Hematopoietic multipotent progenitor cell treated with erythropoietin and hydrocortisone succinate and interleukin-3 and kit ligand, for 4 days (in vitro differentiated cells): ENCODE results near the gene SLC38A6.

ENCODE experiments used
- DNase-seq: peaks from one replicate; pipeline ENCODE4 v3.0.0-alpha.2; 2015

SLC38A6 gene

GRCh38 chr14:60980811-60981632 lies at the start of gene SLC38A6, which contains the start of gene TRMT5:
SLC38A6 (plus strand) TSS chr14:60981245; CDS start chr14:60981278, 33 bp downstream.
TRMT5 (minus strand) TSS chr14:60981079; CDS start chr14:60980973, 106 bp downstream.
- DNase-seq: peak; percentile 95

- peak; percentile 69 for DNase-seq
Measured at GRCh38 chr14:60933920-60934655, 47.0 kb upstream of the SLC38A6 start.

DNA sequence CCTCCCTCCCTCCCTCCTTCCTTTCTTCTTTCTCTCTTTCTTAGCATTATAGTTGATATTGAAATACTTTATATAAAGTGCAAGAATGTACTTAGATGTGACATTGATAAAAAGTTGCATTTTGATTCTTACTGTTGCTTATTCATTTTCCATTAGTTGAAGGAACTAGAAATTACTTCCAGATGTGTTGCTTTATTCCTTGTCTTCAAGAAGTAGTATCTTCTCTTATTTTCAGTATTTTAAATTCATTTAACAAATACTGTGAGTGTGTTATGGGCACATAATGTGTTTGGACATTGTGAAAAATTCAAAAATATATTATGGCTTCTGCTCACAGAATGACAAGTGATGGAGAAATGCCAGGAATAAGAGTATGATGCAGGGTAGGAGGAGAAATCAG lies 45.7 kb upstream of the SLC38A6 start:
- DNase-seq: no peak

DNA sequence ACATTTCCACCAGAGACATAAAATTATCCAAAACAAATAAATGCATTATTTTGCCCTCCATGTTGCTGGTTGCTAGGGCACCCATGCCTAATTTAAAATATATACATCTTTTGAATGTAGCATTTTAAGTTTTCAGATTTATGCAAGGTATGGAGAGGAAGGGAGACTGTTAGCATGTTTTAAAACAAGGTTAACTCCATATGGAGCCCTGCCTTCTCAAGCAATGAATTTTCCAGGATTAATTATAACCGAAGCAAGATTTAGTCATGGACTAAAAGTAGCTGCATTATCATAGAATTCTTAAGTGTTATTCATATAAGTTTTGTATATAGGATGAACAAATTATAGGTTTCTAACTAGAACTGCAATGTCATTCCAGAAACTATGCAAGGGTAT lies 37.4 kb upstream of the SLC38A6 start:
- DNase-seq: no peak

- DNase-seq: no peak
Measured at GRCh38 chr14:60944204-60944603, 36.8 kb upstream of the SLC38A6 start.

DNA sequence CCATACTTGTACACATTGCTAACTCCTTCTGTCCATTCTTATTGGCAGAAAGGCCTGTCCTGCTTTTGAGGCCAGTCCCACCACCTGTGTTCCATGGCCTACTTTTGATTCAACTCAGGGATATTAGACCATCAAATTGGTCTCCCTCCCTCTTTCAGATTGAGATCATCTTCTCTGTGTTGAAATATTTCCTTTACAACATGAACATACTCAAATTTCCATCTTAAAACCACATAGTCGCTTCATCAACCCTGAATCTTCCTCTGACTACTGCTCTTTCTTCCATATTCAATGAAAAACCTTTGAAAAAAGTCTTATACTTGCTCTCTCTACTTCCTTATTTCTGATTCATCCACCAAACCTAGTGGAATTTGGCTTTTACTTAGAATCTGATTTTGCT lies 35.1 kb upstream of the SLC38A6 start:
- peak; percentile 47 for DNase-seq

- DNase-seq: no peak
Measured at GRCh38 chr14:60946773-60947172, 34.3 kb upstream of the SLC38A6 start.

- DNase-seq: no peak
Measured at GRCh38 chr14:60951776-60952435, 29.1 kb upstream of the SLC38A6 start.

GRCh38 chr14:60956202-60956601 lies 24.8 kb upstream of the SLC38A6 start:
- no peak for DNase-seq

DNA sequence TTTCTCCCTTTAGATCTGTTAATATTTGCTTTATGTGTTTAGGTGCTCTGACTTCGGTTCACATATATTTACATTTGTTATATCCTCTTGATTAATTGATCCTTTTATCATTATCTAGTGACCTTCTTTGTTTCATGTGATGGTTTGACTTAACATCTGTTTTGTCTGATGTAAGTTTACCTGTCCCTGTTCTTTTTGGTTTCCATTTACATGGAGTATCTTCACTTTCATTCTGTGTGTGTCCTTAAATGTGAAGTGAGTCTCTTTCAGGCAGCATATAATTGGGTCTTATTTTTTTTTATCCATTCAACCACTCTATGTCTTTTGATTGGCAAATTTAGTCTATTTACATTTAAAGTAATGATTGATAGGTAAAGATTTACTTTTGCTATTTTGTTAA lies 24.4 kb upstream of the SLC38A6 start:
- DNase-seq: no peak

DNA sequence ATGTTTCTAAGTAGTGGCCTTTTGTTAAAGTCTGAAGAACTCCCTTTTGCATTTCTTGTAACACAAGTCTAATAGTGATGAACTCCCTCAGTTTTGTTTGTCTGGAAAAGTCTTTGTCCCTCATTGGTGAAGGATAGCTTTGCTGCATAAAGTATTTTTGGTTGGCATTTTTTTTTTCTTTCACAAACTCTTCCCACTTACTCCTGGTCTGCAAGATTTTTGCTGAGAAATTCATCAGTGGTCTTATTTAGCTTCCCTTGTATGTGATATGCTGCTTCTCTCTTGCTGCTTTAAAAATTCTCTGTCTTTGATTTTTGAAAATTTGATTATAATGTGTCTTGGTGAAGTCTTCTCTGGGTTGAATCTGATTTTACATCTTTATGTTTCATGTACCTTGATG lies 22.9 kb upstream of the SLC38A6 start:
- no peak for DNase-seq

- no peak for DNase-seq
Measured at GRCh38 chr14:60963761-60964160, 17.3 kb upstream of the SLC38A6 start.

GRCh38 chr14:60964904-60965303 lies 16.1 kb upstream of the SLC38A6 start:
- DNase-seq: no peak

DNA sequence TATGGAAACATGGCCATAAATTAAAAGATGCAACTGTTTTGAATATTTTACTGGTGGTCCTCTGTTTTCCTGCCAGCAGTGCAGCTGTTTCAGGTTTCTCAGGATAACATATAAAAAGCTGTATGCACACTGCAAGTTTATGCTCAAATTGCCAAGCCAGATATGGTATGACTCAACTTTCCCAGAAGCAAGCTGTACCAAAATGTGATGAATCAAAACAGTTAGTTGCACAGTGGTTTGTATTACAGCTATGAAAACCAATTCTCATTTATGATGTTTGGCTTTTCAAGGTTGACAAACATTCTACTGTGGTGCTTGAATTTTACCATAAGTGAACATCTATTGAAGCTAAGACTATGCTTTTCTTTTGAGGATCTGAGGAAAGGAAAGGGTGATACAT lies 15.6 kb upstream of the SLC38A6 start:
- DNase-seq: no peak

GRCh38 chr14:60968099-60968498 lies 12.9 kb upstream of the SLC38A6 start:
- no peak for DNase-seq

- DNase-seq: no peak
Measured at GRCh38 chr14:60968671-60969070, 12.4 kb upstream of the SLC38A6 start.

DNA sequence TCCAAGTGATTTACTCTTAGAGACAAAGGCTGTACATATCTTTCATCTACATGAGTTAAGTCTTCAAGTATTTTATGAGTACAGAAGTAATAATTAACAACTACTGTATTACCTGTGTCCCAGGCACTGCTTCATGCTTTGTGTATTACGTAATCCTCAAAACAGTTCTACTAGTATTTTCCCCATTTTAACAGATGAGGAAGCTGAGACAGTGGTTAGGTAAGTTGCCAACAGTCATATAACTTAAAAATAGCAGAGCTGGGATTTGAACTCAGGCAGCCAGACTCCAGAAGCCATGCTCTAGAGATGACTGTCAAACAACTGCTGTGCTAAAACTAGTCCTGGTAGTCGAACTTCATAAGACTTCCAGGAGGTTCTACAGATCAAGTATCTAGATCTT lies 10.9 kb upstream of the SLC38A6 start:
- peak; percentile 27 for DNase-seq

- DNase-seq: no peak
Measured at GRCh38 chr14:60971271-60971670, 9.8 kb upstream of the SLC38A6 start.

GRCh38 chr14:60972295-60972694 lies 8.8 kb upstream of the SLC38A6 start:
- DNase-seq: no peak

GRCh38 chr14:60973070-60973469 lies 8.0 kb upstream of the SLC38A6 start:
- DNase-seq: no peak

DNA sequence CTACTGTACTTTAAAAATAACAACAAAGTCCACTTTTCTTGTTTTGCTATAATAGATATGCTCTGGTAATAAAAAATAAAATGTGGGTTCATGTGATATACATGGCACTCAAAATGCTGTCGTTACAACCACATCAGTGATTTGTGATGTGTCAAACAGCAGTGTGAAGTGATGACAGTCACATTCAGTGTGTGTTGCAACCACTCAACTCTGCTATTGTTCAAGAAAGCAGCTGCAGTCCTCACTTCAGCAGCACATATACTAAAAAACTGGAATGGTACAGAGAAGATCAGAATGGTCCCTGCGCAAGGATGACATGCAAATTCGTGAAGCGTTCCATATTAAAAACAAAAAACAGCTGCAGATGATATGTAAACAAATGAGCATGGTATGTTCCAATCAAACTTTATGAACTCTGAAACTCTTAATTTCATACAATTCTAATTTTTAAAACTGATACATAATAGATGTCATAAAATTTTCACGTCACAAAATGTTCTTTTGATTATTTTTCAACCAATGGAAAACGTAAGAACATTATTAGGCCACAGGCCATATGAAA lies 6.9 kb upstream of the SLC38A6 start:
- no peak for DNase-seq

GRCh38 chr14:60975551-60975950 lies 5.5 kb upstream of the SLC38A6 start:
- DNase-seq: no peak

GRCh38 chr14:60977847-60978246 lies 3.2 kb upstream of the SLC38A6 start:
- no peak for DNase-seq
